IPS-NIHi11 (cell line): ENCODE data around the gene VWC2.
A peak's percentile ranks its signal among the peaks of the same experiment; 100 is the strongest.
"Not testable (repeated sequence)": the region's sequence is repeated elsewhere in the genome, so short reads cannot be mapped to it uniquely, and the experiment has no call there.

Experiments
- DNase-seq: peaks from one replicate; pipeline ENCODE4 v3.0.0; 2012; ENCODE audit warnings: mixed read lengths, low spot score

VWC2 gene

DNA sequence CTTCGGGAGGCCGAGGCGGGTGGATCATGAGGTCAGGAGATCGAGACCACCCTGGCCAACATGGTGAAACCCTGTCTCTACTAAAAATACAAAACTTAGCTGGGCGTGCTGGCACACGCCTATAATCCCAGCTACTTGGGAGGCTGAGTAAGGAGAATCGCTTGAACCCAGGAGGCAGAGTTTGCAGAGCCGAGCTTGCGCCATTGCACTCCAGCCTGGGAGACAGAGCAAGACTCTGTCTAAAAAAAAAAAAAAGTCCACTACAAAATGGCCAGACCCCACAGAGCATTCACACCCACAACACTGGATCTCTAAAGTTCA is 78.1 kb downstream of the VWC2 start:
- DNase-seq, result not testable (repeated sequence)

GRCh38 chr7:49852619-49853462 is 79.4 kb downstream of the VWC2 start:
- peak; percentile 59 for DNase-seq

- DNase-seq, result peak; percentile 16
These were observed 82.0 kb downstream of the VWC2 start for GRCh38 chr7:49855281-49855980.

- no peak for DNase-seq
These were observed 86.9 kb downstream of the VWC2 start for GRCh38 chr7:49860293-49860692.

GRCh38 chr7:49866076-49866735 is 92.8 kb downstream of the VWC2 start:
- DNase-seq, result no peak

DNA sequence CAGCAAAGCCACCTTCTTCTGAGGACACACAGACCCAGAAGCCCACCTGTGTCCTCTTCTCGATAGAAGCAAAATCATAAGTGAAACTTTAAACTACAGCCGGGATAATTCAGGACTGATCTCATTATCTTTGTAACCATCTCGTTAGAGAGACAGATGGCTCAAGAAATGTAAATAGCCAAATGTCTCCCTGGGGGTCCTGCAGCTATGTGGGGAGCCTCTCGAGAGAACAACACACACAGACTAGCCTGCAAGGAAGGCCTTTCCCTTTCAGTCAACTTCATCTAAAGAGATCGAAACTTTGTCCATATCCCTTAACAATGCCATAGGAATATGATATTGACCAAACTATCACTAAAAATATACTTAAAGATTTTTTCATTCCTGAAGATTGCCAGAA is 93.5 kb downstream of the VWC2 start:
- no peak for DNase-seq

DNA sequence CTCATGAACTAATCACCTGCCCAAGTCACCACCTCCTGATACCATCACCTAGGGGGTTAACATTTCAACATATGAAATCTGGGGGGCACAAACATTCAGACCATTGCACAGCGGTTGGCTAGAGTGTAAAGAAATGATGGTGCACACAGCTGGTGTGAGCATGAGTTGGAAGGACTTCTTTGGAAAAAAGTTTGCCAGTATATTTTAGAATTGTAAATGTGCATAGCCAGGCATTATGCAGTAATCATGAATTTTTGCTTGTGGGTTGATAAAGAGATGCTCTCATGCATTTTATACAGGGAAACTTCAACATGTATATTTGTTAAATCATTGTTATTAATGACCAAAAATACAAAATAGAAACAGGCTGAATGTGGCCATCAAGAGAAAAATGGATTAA is 100.0 kb downstream of the VWC2 start:
- DNase-seq, result no peak

DNA sequence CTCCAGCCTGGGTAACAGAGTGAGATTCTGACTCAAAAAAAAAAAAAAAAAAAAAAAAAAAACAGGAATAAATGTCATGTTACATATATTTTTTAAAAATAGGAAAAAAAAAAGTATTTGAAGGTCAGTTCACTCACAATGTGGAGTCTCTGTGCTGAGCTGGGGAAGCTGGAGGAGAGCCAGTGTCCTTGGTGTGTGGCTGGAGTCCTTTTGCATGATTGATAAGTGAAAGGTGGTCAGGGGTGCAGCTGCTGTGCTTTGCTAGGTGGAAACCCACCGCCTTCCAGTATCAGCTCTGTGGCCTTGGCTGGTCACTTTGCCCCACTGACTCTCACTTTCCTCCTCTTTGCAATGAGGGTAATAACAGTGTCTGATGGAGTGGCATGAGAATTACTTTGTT is 101.9 kb downstream of the VWC2 start:
- no peak for DNase-seq

DNA sequence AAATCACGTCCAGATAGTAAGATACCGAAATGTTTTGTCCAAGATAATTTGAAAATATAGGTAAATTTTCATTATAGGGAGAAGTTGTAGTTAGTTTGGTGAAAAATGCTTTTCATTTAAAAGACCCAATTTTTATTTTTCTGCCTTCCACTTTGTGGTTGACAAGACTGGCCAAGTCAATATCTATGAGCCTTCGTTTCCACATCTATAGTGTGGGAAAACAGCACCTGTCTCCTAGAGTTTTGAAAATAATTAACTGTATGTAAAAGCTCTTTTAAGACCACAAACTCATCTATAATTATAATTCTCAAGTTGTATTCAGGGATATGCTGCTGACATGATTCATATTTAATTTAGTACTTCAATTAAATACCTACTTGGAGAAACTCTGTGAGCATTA is 102.8 kb downstream of the VWC2 start:
- no peak for DNase-seq

DNA sequence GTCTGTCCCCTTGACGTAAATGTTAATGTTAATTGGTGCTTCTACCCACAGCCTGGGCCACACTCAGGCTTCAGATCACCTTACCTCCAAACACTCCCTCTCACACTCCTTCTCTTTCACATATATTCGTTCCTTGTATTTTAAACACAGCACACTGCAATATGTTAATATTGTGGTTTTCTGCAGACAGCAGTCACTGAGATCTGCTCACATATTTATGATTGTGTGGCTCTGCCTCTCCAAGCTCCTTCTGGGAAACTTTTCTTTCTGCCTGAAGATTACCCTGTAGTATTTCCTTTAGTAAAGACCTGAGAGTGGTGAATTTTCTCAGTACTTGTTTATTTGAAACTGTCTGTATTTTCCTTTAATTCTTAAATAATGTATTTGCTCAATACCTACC is 104.7 kb downstream of the VWC2 start:
- no peak for DNase-seq

GRCh38 chr7:49878627-49879026 is 105.2 kb downstream of the VWC2 start:
- no peak for DNase-seq

DNA sequence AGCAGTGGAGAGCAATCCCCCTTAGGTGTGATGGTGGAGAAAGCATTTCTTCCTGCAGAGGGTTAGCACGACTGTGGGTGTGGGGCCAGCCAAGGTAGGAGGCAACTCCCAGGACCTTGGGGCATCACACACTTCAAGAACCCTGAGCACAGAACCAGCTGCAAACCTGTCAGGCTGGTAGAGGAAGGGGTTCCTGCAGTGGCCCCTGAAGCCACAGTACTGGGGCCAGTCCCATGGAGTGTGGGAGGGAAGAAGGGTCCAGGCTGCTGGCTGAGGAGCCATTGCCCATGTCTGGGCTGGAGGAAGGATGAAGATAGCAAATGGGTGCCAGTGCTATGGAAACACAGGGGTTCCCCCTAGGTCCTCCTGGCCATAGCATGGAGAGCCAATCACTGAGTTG is 110.5 kb downstream of the VWC2 start:
- DNase-seq, result no peak

GRCh38 chr7:49885593-49886285 is 112.3 kb downstream of the VWC2 start:
- no peak for DNase-seq

DNA sequence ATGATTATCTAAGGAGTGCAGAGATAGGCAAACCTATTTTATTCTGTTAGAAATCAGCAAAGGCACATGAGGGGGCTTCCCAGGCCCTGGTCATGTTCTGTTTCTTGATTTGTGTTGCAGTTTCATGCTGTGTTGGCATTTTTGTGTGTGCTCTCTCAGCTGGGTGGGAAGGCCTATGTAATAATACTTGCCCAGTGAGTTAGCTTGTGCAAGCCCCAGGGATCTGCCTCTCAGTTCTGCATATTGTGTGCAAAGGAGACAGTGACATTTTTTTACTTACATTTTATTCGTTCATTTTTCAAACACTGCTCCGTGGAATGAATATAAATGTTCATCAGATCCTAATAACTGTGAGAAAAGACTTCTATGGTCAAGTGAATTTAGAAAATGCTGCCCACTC is 119.0 kb downstream of the VWC2 start:
- no peak for DNase-seq

DNA sequence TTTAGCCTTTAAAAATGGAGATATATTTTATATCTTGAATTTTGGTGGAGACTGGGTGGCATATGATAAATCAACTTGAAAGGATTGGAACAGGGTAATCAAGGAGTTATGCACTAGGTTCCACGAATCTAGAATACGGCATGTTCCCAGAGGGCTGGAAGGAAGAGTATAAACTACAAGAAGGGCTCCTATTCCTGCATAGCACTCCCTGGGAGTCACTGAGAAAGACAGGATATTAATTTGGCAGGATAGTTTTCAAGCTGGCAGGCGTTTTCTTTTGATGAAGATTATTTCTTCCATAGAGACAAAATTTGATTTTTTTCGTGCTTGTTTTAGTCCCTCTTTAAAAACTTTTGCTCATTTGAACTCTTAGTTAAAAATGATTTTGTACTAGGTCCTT is 119.7 kb downstream of the VWC2 start:
- no peak for DNase-seq

GRCh38 chr7:49894543-49894942 is 121.1 kb downstream of the VWC2 start:
- no peak for DNase-seq

DNA sequence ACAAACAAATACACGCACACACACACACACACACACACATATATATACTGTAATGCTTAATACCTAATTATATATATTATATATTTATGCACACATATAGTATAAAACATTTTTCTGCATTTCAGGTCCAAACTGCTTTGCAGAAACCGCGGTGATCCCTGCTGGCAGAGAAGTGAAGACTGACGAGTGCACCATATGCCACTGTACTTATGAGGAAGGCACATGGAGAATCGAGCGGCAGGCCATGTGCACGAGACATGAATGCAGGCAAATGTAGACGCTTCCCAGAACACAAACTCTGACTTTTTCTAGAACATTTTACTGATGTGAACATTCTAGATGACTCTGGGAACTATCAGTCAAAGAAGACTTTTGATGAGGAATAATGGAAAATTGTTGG is 138.5 kb downstream of the VWC2 start:
- DNase-seq, result no peak

GRCh38 chr7:49926720-49927119 is 153.3 kb downstream of the VWC2 start:
- DNase-seq, result no peak

DNA sequence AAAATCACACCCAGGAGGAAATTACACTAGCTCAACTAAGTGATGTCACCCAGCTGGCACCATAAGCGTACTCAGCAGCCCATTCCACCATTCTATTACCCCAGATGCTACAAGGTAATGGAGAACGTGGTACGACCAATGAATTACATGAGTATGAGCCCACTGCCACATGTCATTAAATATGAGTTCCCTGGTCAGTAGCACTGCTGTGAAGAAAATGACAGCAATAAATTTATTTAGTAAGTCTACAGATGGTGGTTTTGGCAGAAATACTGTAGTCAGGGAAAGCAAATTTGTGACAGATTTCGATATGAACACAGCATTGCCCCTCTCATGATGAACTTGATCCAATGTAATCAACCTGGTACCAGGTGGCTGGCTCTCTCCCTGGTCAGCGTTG is 154.2 kb downstream of the VWC2 start:
- no peak for DNase-seq

- DNase-seq, result no peak
These were observed 155.3 kb downstream of the VWC2 start for GRCh38 chr7:49928787-49929186.

- DNase-seq, result no peak
These were observed 158.2 kb downstream of the VWC2 start for GRCh38 chr7:49931627-49932026.

- DNase-seq, result no peak
These were observed 164.2 kb downstream of the VWC2 start for GRCh38 chr7:49937608-49938007.
